HepG2 (cell line): ENCODE data around the gene SPRYD4. TPM values are rescaled to one million over a fixed set of nuclear protein-coding genes. Genes with fewer than 3 reads are reported as not detected.

Experiments used
- GABPA ChIP-seq, 2 experiments: IDR thresholded peaks; 2 replicates each; pipeline ENCODE4 v1.6.1; 2011 to 2016; ENCODE audit warnings: low read depth in 2 of 2, low read length in 1 of 2, missing biosample characterization in 1 of 2, missing genetic modification characterization in 1 of 2
- KLF11 ChIP-seq: IDR thresholded peaks from 2 replicates; pipeline ENCODE4 v1.6.1; 2016; ENCODE audit warnings: missing compliant biosample characterization
- RFXAP ChIP-seq: sonication (generic); formaldehyde crosslinking; IDR thresholded peaks from 2 replicates; pipeline ENCODE4 v1.4.0; 2020; ENCODE audit warnings: missing genetic modification reagents, borderline replicate concordance
- RNF219 ChIP-seq: sonication (generic); formaldehyde crosslinking; IDR thresholded peaks from 2 replicates; pipeline ENCODE4 v1.5.0; 2020; ENCODE audit warnings: mild to moderate bottlenecking, missing genetic modification reagents
- TAF1 ChIP-seq: sonication (generic); formaldehyde crosslinking; IDR thresholded peaks from 2 replicates; pipeline ENCODE4 v1.4.0; 2020; ENCODE audit warnings: missing genetic modification reagents
- TFDP1 ChIP-seq: IDR thresholded peaks from 2 replicates; pipeline ENCODE4 v1.6.1; 2016; ENCODE audit warnings: missing compliant biosample characterization, missing genetic modification reagents, borderline replicate concordance
- ZBTB14 ChIP-seq: sonication (generic); formaldehyde crosslinking; IDR thresholded peaks from 2 replicates; pipeline ENCODE4 v1.4.0; 2020; ENCODE audit warnings: missing genetic modification reagents
- ZBTB46 ChIP-seq: sonication (generic); formaldehyde crosslinking; IDR thresholded peaks from 2 replicates; pipeline ENCODE4 v1.4.0; 2020; ENCODE audit warnings: mild to moderate bottlenecking, missing genetic modification reagents, borderline replicate concordance
- ZFP1 ChIP-seq: IDR thresholded peaks from 2 replicates; pipeline ENCODE4 v1.6.1; 2016
- ZHX1 ChIP-seq: sonication (generic); formaldehyde crosslinking; IDR thresholded peaks from 2 replicates; pipeline ENCODE4 v1.8.1; 2022; ENCODE audit warnings: low read depth, mild to moderate bottlenecking, missing genetic modification reagents
- ZNF430 ChIP-seq: sonication (generic); formaldehyde crosslinking; IDR thresholded peaks from 2 replicates; pipeline ENCODE4 v1.9.0; 2021; ENCODE audit warnings: mild to moderate bottlenecking, missing genetic modification reagents
- ZNF580 ChIP-seq: IDR thresholded peaks from 2 replicates; pipeline ENCODE4 v1.6.1; 2016; ENCODE audit warnings: low read depth, borderline replicate concordance
- ZNF772 ChIP-seq: sonication (generic); formaldehyde crosslinking; IDR thresholded peaks from 2 replicates; pipeline ENCODE4 v1.5.0; 2020; ENCODE audit warnings: mild to moderate bottlenecking, missing genetic modification reagents
- ZUFSP ChIP-seq: sonication (generic); formaldehyde crosslinking; IDR thresholded peaks from 2 replicates; pipeline ENCODE4 v1.9.0; 2021; ENCODE audit warnings: missing genetic modification reagents, mild to moderate bottlenecking, borderline replicate concordance
- polyA plus RNA-seq, 8 experiments: library from polyadenylated mRNA; depleted of rRNA in 3 of 8; stranded (reverse) in 7 of 8; unstranded in 1 of 8; fragments of >200 nt; fragmentation: Illumina TruSeq in 4 of 8; extraction: Trizol in 4 of 8; gene quantifications; 2 replicates each; pipeline versions ENCODE4 v1.2.1 to v1.2.3, GENCODE V29; 2011 to 2016; ENCODE audit warnings: low read depth in 4 of 8, missing spikeins in 1 of 8, mixed read lengths in 1 of 8; ENCODE audit not compliant: insufficient read depth in 1 of 8
- total RNA-seq, 5 experiments: library from RNA; depleted of rRNA; stranded (reverse); fragments of >200 nt; fragmentation: Illumina TruSeq; extraction: Trizol; gene quantifications; 2 replicates each; pipeline ENCODE4 v1.2.3, GENCODE V29; 2016; ENCODE audit warnings: low read depth in 1 of 5

Gene SPRYD4
- total and polyA plus RNA-seq, 2 of the 13 experiments (the other 11 are each of a cell fraction or from before 2014, with no cell fraction given), result 3.9 to 4.5 TPM

- TF ChIP-seq ZHX1 (CRISPR knock-in tag), result peak; percentile 86
- TF ChIP-seq TAF1 (CRISPR knock-in tag), result peak; percentile 64; the same call in 1 of the 2 replicates
- TF ChIP-seq RFXAP, result peak; percentile 86
- no peak for TF ChIP-seq GABPA (IDR thresholded peaks at IDR 0.05; ENCODE audit: low read depth, low read length)
- no peak for TF ChIP-seq GABPA (CRISPR knock-in tag; IDR thresholded peaks at IDR 0.05; ENCODE audit: low read depth)
- TF ChIP-seq TFDP1, result peak; percentile 99
- TF ChIP-seq ZNF580 (CRISPR knock-in tag), result peak; percentile 30; the same call in 1 of the 2 replicates
- no peak for TF ChIP-seq RNF219
- TF ChIP-seq ZUFSP, result no peak
- no peak for TF ChIP-seq ZBTB46
- peak; percentile 66 for TF ChIP-seq ZBTB14 (CRISPR knock-in tag)
- peak; percentile 68; the same call in 1 of the 2 replicates for TF ChIP-seq KLF11
- TF ChIP-seq ZNF772, result peak; percentile 90
- TF ChIP-seq ZFP1 (CRISPR knock-in tag), result 0 out of 2 replicates have a peak, but pooled peaks have one; percentile 41
- peak; percentile 89; the same call in 1 of the 2 replicates for TF ChIP-seq ZNF430
Measured at GRCh38 chr12:56488041-56488955, 19.9 kb downstream of the SPRYD4 start, which contains the start of gene GLS2 (continued).
